HepG2 (cell line): ENCODE results near the gene NEK11. TPM values are rescaled to one million over a fixed set of nuclear protein-coding genes. Genes with fewer than 3 reads are reported as not detected.

ENCODE experiments used
- ATAC-seq: fragments of 200-7000 bp; cut with Tn5 transposase; 3 replicates; pipeline ENCODE4 v1.9.1; 2020; ENCODE audit warnings: mild to moderate bottlenecking, moderate library complexity
- BruUV-seq: library from RNA; stranded (reverse); fragments of 400-500 nt; replicated peaks from 2 replicates; lab custom pipeline; 2021; lab: Mats Ljungman, UMichigan
- CTCF ChIA-PET: fragments of 300-600 bp; formaldehyde crosslinking; extraction: SDS; loops from one replicate; lab custom pipeline; 2021; ENCODE audit warnings: low total read pairs, inconsistent platforms, low intra/inter-chr PET ratio; lab: Yijun Ruan, JAX
- POLR2A ChIA-PET: fragments of 350-600 bp; sonication (Branson Sonifier 250); formaldehyde crosslinking; loops from one replicate; lab custom pipeline; 2020; ENCODE audit warnings: antibody characterized with exemption, inconsistent platforms; lab: Yijun Ruan, JAX
- DNase-seq: peaks from one replicate; pipeline ENCODE4 v3.0.0-alpha.2; 2015; ENCODE audit warnings: low spot score
- FAIRE-seq: peaks from 3 replicates; lab custom pipeline; 2011; peaks lifted over from hg19 to GRCh38; lab: Jason Lieb, UNC
- H2AFZ ChIP-seq: one replicate; pipeline ENCODE4 v1.6.1; 2011; ENCODE audit warnings: low read length, inconsistent platforms
- H3K27ac ChIP-seq: fragments of 300-600 bp; 3 replicates; pipeline ENCODE4 v1.8.0; 2011; ENCODE audit warnings: mixed run types, mild to moderate bottlenecking, mixed read lengths, low read length, inconsistent platforms; ENCODE audit not compliant: insufficient read depth; ENCODE audit errors: extremely low read length
- H3K27me3 ChIP-seq, 2 experiments: fragments of 200-600 bp in 1 of 2; 2 replicates in 1 of 2; 3 replicates in 1 of 2; pipeline versions ENCODE4 v1.6.0 to v1.8.0; 2011; ENCODE audit warnings: low read length in 2 of 2, mild to moderate bottlenecking in 2 of 2, moderate library complexity in 2 of 2, inconsistent platforms in 1 of 2; ENCODE audit not compliant: insufficient read depth in 2 of 2, control insufficient read depth in 1 of 2
- H3K36me3 ChIP-seq, 2 experiments: fragments of 200-600 bp in 1 of 2; replicated peaks in 1 of 2; 2 replicates in 1 of 2; 3 replicates in 1 of 2; pipeline versions ENCODE4 v1.5.1 to v1.8.0; 2011; ENCODE audit warnings: low read length in 2 of 2, inconsistent platforms in 1 of 2; ENCODE audit not compliant: insufficient read depth in 2 of 2, control insufficient read depth in 1 of 2
- H3K4me1 ChIP-seq: 2 replicates; pipeline ENCODE4 v1.5.1; 2012; ENCODE audit warnings: low read length, inconsistent platforms; ENCODE audit not compliant: insufficient read depth
- H3K4me2 ChIP-seq: 2 replicates; pipeline ENCODE4 v1.6.0; 2011; ENCODE audit warnings: low read depth, low read length, inconsistent platforms
- H3K4me3 ChIP-seq, 3 experiments: fragments of 200-600 bp in 1 of 3; sonication (generic), shearing (Covaris generic) in 1 of 3; replicated peaks in 1 of 3; 2 replicates each; pipeline ENCODE4 v1.5.1; 2011 to 2016; ENCODE audit warnings: low read length in 3 of 3, inconsistent platforms in 2 of 3, low read depth in 2 of 3, mild to moderate bottlenecking in 2 of 3, control low read depth in 1 of 3, mixed read lengths in 1 of 3; ENCODE audit not compliant: insufficient read depth in 1 of 3
- H3K79me2 ChIP-seq: one replicate; pipeline ENCODE4 v1.6.1; 2011; ENCODE audit warnings: low read length, inconsistent platforms; ENCODE audit not compliant: insufficient read depth
- H3K9ac ChIP-seq: 2 replicates; pipeline ENCODE4 v1.6.0; 2011; ENCODE audit warnings: mild to moderate bottlenecking, low read depth, low read length, inconsistent platforms; ENCODE audit not compliant: insufficient read depth
- H3K9me3 ChIP-seq: 2 replicates; pipeline ENCODE4 v1.5.1; 2012; ENCODE audit warnings: mild to moderate bottlenecking, low read length
- H4K20me1 ChIP-seq: 2 replicates; pipeline ENCODE4 v1.6.0; 2011; ENCODE audit warnings: inconsistent platforms, mild to moderate bottlenecking, low read length, moderate library complexity; ENCODE audit not compliant: insufficient read depth
- MAFG ChIP-seq: sonication (generic); formaldehyde crosslinking; IDR thresholded peaks from 2 replicates; pipeline ENCODE4 v1.5.1; 2020; ENCODE audit warnings: mild to moderate bottlenecking, missing genetic modification reagents
- NR2F6 ChIP-seq, 2 experiments: IDR thresholded peaks; 2 replicates each; pipeline ENCODE4 v1.6.1; 2016; ENCODE audit warnings: antibody characterized with exemption in 1 of 2, mild to moderate bottlenecking in 1 of 2
- ZNF251 ChIP-seq: sonication (generic); formaldehyde crosslinking; IDR thresholded peaks from 2 replicates; pipeline ENCODE4 v1.9.0; 2021; ENCODE audit warnings: mild to moderate bottlenecking, missing genetic modification reagents
- WGBS: methylation state at CpG from one replicate; pipeline ENCODE4 v1.1.6; 2017; ENCODE audit warnings: low lambda C conversion rate; 5-methylcytosine and 5-hydroxymethylcytosine counted together
- in situ Hi-C: cut with HindIII; loops from 2 replicates; pipeline ENCODE4 v1.10.0; 2017; ENCODE audit warnings: low pct_unique_long_range_greater_than_20kb; ENCODE audit not compliant: extremely low pct_ligation_motif_present
- intact Hi-C: fragments of 100-400 bp; cut with micrococcal nuclease; formaldehyde crosslinking; loops from one replicate; pipeline ENCODE4 v1.10.0; 2022; ENCODE audit not compliant: unreplicated experiment
- polyA plus RNA-seq, 8 experiments: library from polyadenylated mRNA; depleted of rRNA in 3 of 8; stranded (reverse) in 7 of 8; unstranded in 1 of 8; fragments of >200 nt; fragmentation: Illumina TruSeq in 4 of 8; extraction: Trizol in 4 of 8; gene quantifications; 2 replicates each; pipeline versions ENCODE4 v1.2.1 to v1.2.3, GENCODE V29; 2011 to 2016; ENCODE audit warnings: low read depth in 4 of 8, missing spikeins in 1 of 8, mixed read lengths in 1 of 8; ENCODE audit not compliant: insufficient read depth in 1 of 8
- total RNA-seq, 5 experiments: library from RNA; depleted of rRNA; stranded (reverse); fragments of >200 nt; fragmentation: Illumina TruSeq; extraction: Trizol; gene quantifications; 2 replicates each; pipeline ENCODE4 v1.2.3, GENCODE V29; 2016; ENCODE audit warnings: low read depth in 1 of 5

NEK11 gene
- total and polyA plus RNA-seq, 2 of the 13 experiments (the other 11 are each of a cell fraction or from before 2014, with no cell fraction given) = 0.95 to 2.2 TPM

- TF ChIP-seq ZNF251 (CRISPR knock-in tag) = no peak
These were observed 355.0 kb downstream of the NEK11 start, which contains the start of gene NUDT16 (continued) for GRCh38 chr3:131381445-131382291.

DNA sequence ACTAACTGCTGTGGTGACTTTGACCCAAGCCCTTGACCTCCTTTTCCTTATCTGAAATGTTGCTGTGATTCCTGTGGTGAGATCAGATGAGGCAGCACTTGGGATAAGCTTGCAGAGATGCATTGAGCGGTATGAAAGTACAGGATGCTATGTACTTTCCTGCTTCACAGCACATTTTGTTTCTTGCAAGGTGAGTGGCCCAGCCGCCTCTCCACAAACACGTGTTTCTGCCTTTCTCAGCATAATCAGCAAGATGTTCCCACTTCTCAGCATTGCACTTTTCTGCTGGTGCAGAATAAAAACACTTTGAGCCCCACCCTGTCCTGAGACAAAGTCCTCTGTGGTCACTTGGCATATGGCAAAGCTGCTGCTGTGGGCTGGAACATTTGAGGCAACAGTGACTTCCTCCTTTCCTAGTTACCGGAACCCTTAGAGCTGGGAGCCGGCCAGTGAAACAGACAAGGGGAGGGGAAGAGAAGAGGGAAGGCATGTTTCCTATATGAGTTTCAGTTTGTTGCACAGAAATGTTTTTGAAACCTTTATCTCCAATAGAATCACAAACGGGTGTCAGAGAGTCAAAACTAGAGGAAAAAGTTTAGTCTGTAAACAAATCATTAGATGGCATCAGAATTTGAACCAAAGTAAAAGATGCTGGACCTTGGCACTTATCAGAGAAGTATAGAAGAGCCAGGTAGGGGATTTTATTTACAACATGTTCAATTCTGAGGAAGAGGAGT lies 359.9 kb downstream of the NEK11 start:
- no peak for DNase-seq
- Histone ChIP-seq H3K27me3 (no peaks in the 10 kb centered on the region), H3K4me3 (no peak overlapping the region), H3K27ac (no peak overlapping the region), H3K9me3 (no peaks in the 10 kb centered on the region), H3K4me2 (no peak overlapping the region), H3K9ac (no peak overlapping the region), H3K79me2 (peaks cover 8% of the 10 kb centered on the region), H2AFZ (no peak overlapping the region)
- no TSS peak for BruUV-seq
- WGBS = 90% methylated on average over 6 of the region's 6 CpGs
- ATAC-seq = no peak
- intact Hi-C loops = loop anchor here (10.0 kb wide), 1 partner anchor 352 kb away; no protein-coding TSS in a partner anchor
- ChIA-PET CTCF (no interaction called here), POLR2A (no interaction called here)
- no peak for FAIRE-seq
- in situ Hi-C loops = no loop called here
- no peak for TF ChIP-seq MAFG (CRISPR knock-in tag)
- 0 out of 2 replicates have a peak, but pooled peaks have one; percentile 9 for TF ChIP-seq NR2F6 (IDR thresholded peaks at IDR 0.05)
- TF ChIP-seq NR2F6 (CRISPR knock-in tag; IDR thresholded peaks at IDR 0.05) = no peak
- TF ChIP-seq, all 625 proteins: peak for 1
- peaks cover 0 to 3% of the 10 kb centered on the region in 2 experiments; a peak in 3 of 5 replicates for H3K36me3 ChIP-seq
- no peaks in the 10 kb centered on the region for H4K20me1 ChIP-seq
- H3K4me1 ChIP-seq = peaks cover 28% of the 10 kb centered on the region
